HG02885 (cell line): ENCODE results near the gene PRPSAP1.

Experiments
- ATAC-seq: cut with Tn5 transposase; IDR thresholded peaks from one replicate; pipeline ENCODE4 v1.9.1; 2021; ENCODE audit warnings: mild to moderate bottlenecking; ENCODE audit not compliant: unreplicated experiment, poor library complexity

The PRPSAP1 gene

GRCh38 chr17:76281573-76282371 is 71.9 kb downstream of the PRPSAP1 start:
- no peak for ATAC-seq

GRCh38 chr17:76280650-76281049 is 73.1 kb downstream of the PRPSAP1 start:
- ATAC-seq, result no peak

- ATAC-seq, result no peak
Observed at GRCh38 chr17:76279742-76280287, 73.9 kb downstream of the PRPSAP1 start.

GRCh38 chr17:76278952-76279741 is 74.6 kb downstream of the PRPSAP1 start:
- ATAC-seq, result peak; percentile 66

GRCh38 chr17:76278268-76278908 is 75.3 kb downstream of the PRPSAP1 start:
- ATAC-seq, result no peak

GRCh38 chr17:76277300-76278267 is 76.1 kb downstream of the PRPSAP1 start:
- ATAC-seq, result no peak

GRCh38 chr17:76276461-76277299 is 77.0 kb downstream of the PRPSAP1 start:
- no peak for ATAC-seq

- no peak for ATAC-seq
Observed at GRCh38 chr17:76276069-76276431, 77.7 kb downstream of the PRPSAP1 start.

GRCh38 chr17:76275382-76276068 is 78.2 kb downstream of the PRPSAP1 start:
- ATAC-seq, result no peak

- no peak for ATAC-seq
Observed at GRCh38 chr17:76274112-76274956, 79.4 kb downstream of the PRPSAP1 start.

GRCh38 chr17:76273445-76274111 is 80.1 kb downstream of the PRPSAP1 start:
- no peak for ATAC-seq

- peak; percentile 22 for ATAC-seq
Observed at GRCh38 chr17:76272541-76273444, 80.9 kb downstream of the PRPSAP1 start.

GRCh38 chr17:76271669-76272540 is 81.8 kb downstream of the PRPSAP1 start:
- ATAC-seq, result peak; percentile 45

- ATAC-seq, result peak; percentile 4
Observed at GRCh38 chr17:76270770-76271668, 82.7 kb downstream of the PRPSAP1 start.
